SU-DHL-6 (cell line): Measurements from ENCODE around the gene FKBP15.

Experiments
- H2AFZ ChIP-seq: fragments of 200-600 bp; sonication (generic); 2 replicates; pipeline ENCODE4 v1.6.1; 2014; ENCODE audit warnings: low read depth, mild to moderate bottlenecking, moderate library complexity, mixed read lengths, antibody characterized with exemption, low read length; ENCODE audit not compliant: severe bottlenecking
- H3F3A ChIP-seq: fragments of 200-600 bp; shearing (Covaris generic); 2 replicates; pipeline ENCODE4 v1.6.0; 2016; ENCODE audit warnings: antibody characterized with exemption, mild to moderate bottlenecking; ENCODE audit not compliant: insufficient read depth
- H3K27ac ChIP-seq: fragments of 200-600 bp; sonication (generic); 2 replicates; pipeline ENCODE4 v1.5.1; 2016; ENCODE audit warnings: low read depth, mild to moderate bottlenecking, low read length, moderate library complexity, mixed read lengths
- H3K27me3 ChIP-seq: fragments of 200-600 bp; sonication (generic), shearing (Covaris generic); 2 replicates; pipeline ENCODE4 v1.6.0; 2014; ENCODE audit warnings: mild to moderate bottlenecking, low read length
- H3K36me3 ChIP-seq: fragments of 200-600 bp; sonication (generic); 2 replicates; pipeline ENCODE4 v1.6.1; 2014; ENCODE audit warnings: mild to moderate bottlenecking, low read length, mixed read lengths
- H3K4me2 ChIP-seq: fragments of 300-600, 200-600 bp; shearing (Covaris generic), sonication (generic); 2 replicates; pipeline ENCODE4 v1.6.0; 2014; ENCODE audit warnings: low read length, low read depth, mild to moderate bottlenecking; ENCODE audit not compliant: poor library complexity, severe bottlenecking
- H3K4me3 ChIP-seq: fragments of 200-600 bp; sonication (generic); 2 replicates; pipeline ENCODE4 v1.5.1; 2014; ENCODE audit warnings: antibody characterized with exemption, low read length, mild to moderate bottlenecking, mixed read lengths; ENCODE audit not compliant: insufficient read depth, poor library complexity, severe bottlenecking
- H3K79me2 ChIP-seq: fragments of 200-600 bp; sonication (generic); 2 replicates; pipeline ENCODE4 v1.6.1; 2014; ENCODE audit warnings: mild to moderate bottlenecking, low read length, moderate library complexity; ENCODE audit not compliant: insufficient read depth
- H3K9ac ChIP-seq: fragments of 200-600 bp; sonication (generic); 2 replicates; pipeline ENCODE4 v1.7.0; 2014; ENCODE audit warnings: mild to moderate bottlenecking, low read length
- H3K9me2 ChIP-seq: fragments of 200-600 bp; sonication (generic); replicated peaks from 2 replicates; pipeline ENCODE4 v1.6.1; 2014; ENCODE audit warnings: low read length; ENCODE audit not compliant: insufficient read depth
- H3K9me3 ChIP-seq: fragments of 200-600 bp; sonication (generic); 2 replicates; pipeline ENCODE4 v1.6.1; 2014; ENCODE audit warnings: low read length, mixed read lengths; ENCODE audit not compliant: insufficient read depth
- H4K20me1 ChIP-seq: fragments of 200-600 bp; sonication (generic); 2 replicates; pipeline ENCODE4 v1.6.1; 2014; ENCODE audit warnings: low read depth, mild to moderate bottlenecking, antibody characterized with exemption, low read length, moderate library complexity, mixed read lengths
- CTCF ChIP-seq: fragments of 200-600 bp; sonication (generic); IDR thresholded peaks from one replicate; pipeline ENCODE4 v1.5.1; 2017; ENCODE audit warnings: antibody characterized with exemption, mild to moderate bottlenecking, low read length, moderate library complexity; ENCODE audit not compliant: insufficient read depth, poor library complexity, severe bottlenecking
- EZH2phosphoT487 ChIP-seq: fragments of 200-600 bp; sonication (generic), shearing (Covaris generic); conservative IDR thresholded peaks from 2 replicates; pipeline ENCODE4 v1.6.1; 2018; ENCODE audit warnings: mild to moderate bottlenecking, antibody characterized with exemption, low read length, moderate library complexity, mixed read lengths

The FKBP15 gene

DNA sequence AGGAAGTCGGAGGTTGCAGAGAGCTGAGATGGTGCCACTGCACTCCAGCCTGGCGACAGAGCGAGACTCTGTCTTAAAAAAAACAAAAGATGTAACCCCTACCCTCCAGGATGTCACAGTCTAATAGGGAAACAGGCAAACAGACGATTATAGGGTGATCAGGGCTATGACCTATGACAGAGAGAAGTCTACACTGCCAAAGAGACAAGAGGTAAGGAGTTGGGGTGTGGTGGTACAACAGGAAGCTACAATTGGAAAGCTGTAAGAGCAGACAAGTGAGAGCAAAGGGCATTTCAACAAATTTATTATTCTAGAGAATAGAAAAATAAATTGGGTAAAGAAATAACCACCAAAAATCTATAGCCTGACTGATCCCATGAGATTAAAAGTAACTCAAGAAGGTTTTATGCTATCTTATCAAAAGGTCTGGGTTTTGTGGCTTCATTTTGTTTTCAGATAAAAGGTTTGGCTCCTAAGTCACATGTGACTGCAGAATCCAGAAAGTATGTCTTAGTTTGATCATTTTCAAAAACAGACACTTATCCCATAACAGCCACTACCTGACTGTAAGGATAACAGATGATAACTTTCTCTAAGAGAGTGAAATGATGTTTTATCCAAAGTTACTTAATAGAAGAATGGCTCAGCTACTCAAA lies 47.0 kb upstream of the FKBP15 start:
- Histone ChIP-seq H3K79me2 (0 out of 2 replicates have a peak, but pooled peaks cover 4% of the 10 kb centered on the region), H3K36me3 (peaks cover 21% of the 10 kb centered on the region; the same call in 1 of the 2 replicates), H3F3A (no peaks in the 10 kb centered on the region), H3K27ac (no peak overlapping the region), H3K9me3 (no peaks in the 10 kb centered on the region), H3K4me3 (no peak overlapping the region), H3K9ac (no peak overlapping the region), H3K9me2 (no peaks in the 10 kb centered on the region), H2AFZ (no peak overlapping the region), H3K4me2 (no peak overlapping the region), H3K27me3 (no peaks in the 10 kb centered on the region), H4K20me1 (no peaks in the 10 kb centered on the region)
- TF ChIP-seq CTCF (no peak), EZH2phosphoT487 (no peak)

DNA sequence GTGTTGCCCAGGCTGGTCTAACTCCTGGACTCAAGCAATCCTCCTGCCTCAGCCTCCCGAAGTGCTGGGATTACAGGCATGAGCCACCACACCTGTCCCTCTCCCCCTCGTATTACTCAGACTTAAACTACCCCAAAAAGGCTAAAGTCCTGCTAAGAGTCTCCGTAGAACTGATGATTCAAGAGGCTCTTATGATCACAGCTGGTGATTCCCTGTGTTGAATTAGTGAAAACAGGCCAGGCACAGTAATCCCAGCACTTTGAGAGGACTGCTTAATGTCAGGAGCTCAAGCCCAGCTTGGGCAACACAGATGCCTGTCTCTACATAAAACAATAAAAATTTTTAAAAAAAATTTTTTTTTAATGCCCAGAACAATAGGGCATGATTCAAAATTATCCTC lies 45.1 kb upstream of the FKBP15 start:
- H3K79me2 ChIP-seq = no peaks in the 10 kb centered on the region
- H3K36me3 ChIP-seq = peaks cover 16% of the 10 kb centered on the region; the same call in 1 of the 2 replicates
- H3K9me3 ChIP-seq = no peaks in the 10 kb centered on the region
- no peak overlapping the region for H2AFZ ChIP-seq
- no peak overlapping the region for H3K4me3 ChIP-seq
- H3F3A ChIP-seq = no peaks in the 10 kb centered on the region
- H3K9ac ChIP-seq = no peak overlapping the region
- H3K4me2 ChIP-seq = no peak overlapping the region
- H4K20me1 ChIP-seq = no peaks in the 10 kb centered on the region
- no peak overlapping the region for H3K27ac ChIP-seq
- no peaks in the 10 kb centered on the region for H3K9me2 ChIP-seq
- H3K27me3 ChIP-seq = no peaks in the 10 kb centered on the region
- TF ChIP-seq CTCF (no peak), EZH2phosphoT487 (no peak)

GRCh38 chr9:113261917-113262671 lies 41.0 kb upstream of the FKBP15 start:
- H4K20me1 ChIP-seq = no peaks in the 10 kb centered on the region
- TF ChIP-seq EZH2phosphoT487 (no peak), CTCF (no peak)
- H3K36me3 ChIP-seq = peaks cover 4% of the 10 kb centered on the region; the same call in 1 of the 2 replicates
- H3K9me2 ChIP-seq = no peaks in the 10 kb centered on the region
- H3K4me2 ChIP-seq = no peak overlapping the region
- no peaks in the 10 kb centered on the region for H3K9me3 ChIP-seq
- H3K27ac ChIP-seq = no peak overlapping the region
- H3K79me2 ChIP-seq = no peaks in the 10 kb centered on the region
- H3K4me3 ChIP-seq = no peak overlapping the region
- no peaks in the 10 kb centered on the region for H3K27me3 ChIP-seq
- no peak overlapping the region for H2AFZ ChIP-seq
- H3F3A ChIP-seq = no peaks in the 10 kb centered on the region
- H3K9ac ChIP-seq = no peak overlapping the region
